ENCODE data around the gene SUCNR1. TPM values are rescaled to one million over a fixed set of nuclear protein-coding genes. Genes with fewer than 3 reads are reported as not detected.
"Not testable (repeated sequence)": the region's sequence is repeated elsewhere in the genome, so short reads cannot be mapped to it uniquely, and the experiment has no call there.

SUCNR1 gene
- not detected for total RNA-seq

DNA sequence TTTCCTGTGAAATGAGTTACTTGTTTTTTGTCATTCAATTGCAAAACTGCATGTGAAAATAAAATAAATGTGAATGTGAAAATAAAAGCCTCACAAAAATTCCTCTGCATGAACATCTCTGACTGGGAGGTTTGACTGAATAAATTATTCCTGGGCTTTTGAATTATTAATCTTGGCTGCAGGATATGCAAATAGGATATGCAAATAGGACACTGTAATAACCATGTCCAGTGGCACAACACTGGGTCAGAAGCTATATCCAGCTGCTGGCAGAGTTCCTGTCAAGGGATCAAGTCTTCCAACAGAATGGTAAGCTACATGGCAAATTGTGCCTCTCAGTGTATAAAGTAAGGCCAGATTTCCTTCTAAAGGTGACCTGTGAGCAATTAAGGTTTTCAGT lies at the start of gene SUCNR1:
SUCNR1 (plus strand) TSS at position 246 of the 400 bp plus-strand sequence. CDS start 6,250 bp downstream, outside the sequence.
- CTCF ChIA-PET, result no interaction called here
- no peaks in the 10 kb centered on the region for H3K9me3 Mint-ChIP-seq

GRCh38 chr3:151827816-151828215 lies 45.6 kb upstream of the SUCNR1 start:
- ChIA-PET CTCF (no interaction called here), POLR2A (no interaction called here)
- H3K36me3 Mint-ChIP-seq (ENCODE audit: low read depth), result no peaks in the 10 kb centered on the region

More for the DNA sequence above, at the start of gene SUCNR1:
- no peaks in the 10 kb centered on the region for H3K36me3 Mint-ChIP-seq (ENCODE audit: low read depth)
- no peak within 1 kb of the TSS for H3K4me3 Mint-ChIP-seq
- no peak within 1 kb of the TSS for H3K27ac Mint-ChIP-seq
- H3K4me1 Mint-ChIP-seq, result peaks cover 12% of the 10 kb centered on the region
- peaks cover 2% of the 10 kb centered on the region for H3K27me3 Mint-ChIP-seq
- DNase-seq, result no peak
- POLR2A ChIA-PET, result no interaction called here

GRCh38 chr3:151835751-151836525 lies 37.5 kb upstream of the SUCNR1 start:
- H3K27ac Mint-ChIP-seq, result no peak overlapping the region
- no peaks in the 10 kb centered on the region for H3K9me3 Mint-ChIP-seq
- POLR2A ChIA-PET, result no interaction called here
- H3K4me1 Mint-ChIP-seq, result peaks cover 2% of the 10 kb centered on the region
- H3K27me3 Mint-ChIP-seq, result peaks cover 42% of the 10 kb centered on the region
- CTCF ChIA-PET, result interaction anchor here (0.9 kb wide), 1 partner anchor 552 kb away, joined by 3 read pairs; no protein-coding TSS in a partner anchor
- H3K4me3 Mint-ChIP-seq, result no peak overlapping the region
- DNase-seq, result no peak
- no peaks in the 10 kb centered on the region for H3K36me3 Mint-ChIP-seq (ENCODE audit: low read depth)

More at GRCh38 chr3:151827816-151828215, 45.6 kb upstream of the SUCNR1 start:
- no peak overlapping the region for H3K4me3 Mint-ChIP-seq
- no peaks in the 10 kb centered on the region for H3K9me3 Mint-ChIP-seq
- H3K27ac Mint-ChIP-seq, result no peak overlapping the region
- H3K27me3 Mint-ChIP-seq, result peaks cover 32% of the 10 kb centered on the region
- DNase-seq, result no peak
- H3K4me1 Mint-ChIP-seq, result no peaks in the 10 kb centered on the region

DNA sequence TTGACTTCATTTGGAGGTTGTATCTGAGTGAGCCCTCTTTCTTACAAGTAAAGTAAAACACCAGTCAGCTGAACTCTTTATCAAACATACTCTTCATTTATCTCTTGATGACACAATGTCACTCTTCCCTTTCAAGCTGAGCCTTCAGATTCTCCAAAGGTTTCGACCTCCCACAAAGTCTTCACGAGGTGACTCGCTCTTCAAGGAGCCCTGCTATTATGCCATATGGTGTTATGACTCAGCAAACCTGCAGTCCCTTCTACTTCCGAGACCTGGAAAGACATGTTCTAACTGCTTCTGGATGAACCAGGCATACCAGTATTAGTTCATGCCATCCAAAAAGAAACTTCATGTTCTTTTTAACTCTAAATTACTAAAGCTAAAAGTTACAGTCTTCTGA lies 36.4 kb upstream of the SUCNR1 start:
- ChIA-PET CTCF (interaction anchor here (0.9 to 3.0 kb wide), 4 partner anchors 82 to 669 kb away, joined by 3 to 10 read pairs (median 4); no protein-coding TSS in a partner anchor), POLR2A (no interaction called here)
- no peak for DNase-seq
- peaks cover 34% of the 10 kb centered on the region for H3K27me3 Mint-ChIP-seq
- H3K36me3 Mint-ChIP-seq (ENCODE audit: low read depth), result no peaks in the 10 kb centered on the region
- H3K4me1 Mint-ChIP-seq, result peaks cover 2% of the 10 kb centered on the region
- H3K4me3 Mint-ChIP-seq, result no peak overlapping the region
- H3K9me3 Mint-ChIP-seq, result no peaks in the 10 kb centered on the region
- no peak overlapping the region for H3K27ac Mint-ChIP-seq

DNA sequence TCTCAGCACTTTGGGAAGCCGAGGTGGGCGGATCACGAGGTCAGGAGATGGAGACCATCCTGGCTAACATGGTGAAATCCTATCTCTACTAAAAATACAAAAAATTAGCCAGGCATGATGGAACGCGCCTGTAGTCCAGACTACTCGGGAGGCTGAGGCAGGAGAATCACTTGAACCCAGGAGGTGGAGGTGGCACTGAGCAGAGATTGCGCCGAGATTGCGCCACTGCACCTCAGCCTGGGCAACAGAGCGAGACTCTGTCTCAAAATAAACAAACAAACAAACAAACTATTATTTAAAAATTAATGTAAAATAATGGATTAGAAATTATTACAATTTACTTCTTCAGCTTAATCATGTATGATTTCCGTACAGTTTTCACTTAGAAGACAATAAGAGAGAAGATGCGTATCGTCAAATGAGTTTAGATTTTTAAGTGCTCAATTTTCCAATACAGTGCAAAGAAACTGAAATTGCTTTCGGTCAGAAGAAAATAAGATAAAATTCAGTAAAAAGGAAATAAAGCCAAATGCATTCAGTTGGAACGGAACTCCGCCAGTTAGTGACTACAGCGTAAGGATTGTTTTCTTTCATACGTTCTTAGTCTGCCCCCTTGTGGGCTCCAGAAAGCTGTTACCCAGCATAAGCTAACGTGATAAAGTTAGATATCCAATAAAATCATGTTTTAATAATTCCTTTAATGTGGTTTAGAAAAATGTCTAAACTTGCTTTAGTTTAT lies 34.7 kb upstream of the SUCNR1 start:
- ChIA-PET POLR2A (no interaction called here), CTCF (interaction anchor here (0.7 to 3.0 kb wide), 15 partner anchors 10 to 682 kb away, joined by 3 to 11 read pairs (median 3); no protein-coding TSS in a partner anchor)
- Mint-ChIP-seq H3K9me3 (no peaks in the 10 kb centered on the region), H3K36me3 (ENCODE audit: low read depth) (no peaks in the 10 kb centered on the region), H3K27me3 (peaks cover 26% of the 10 kb centered on the region), H3K27ac (no peak overlapping the region), H3K4me1 (peaks cover 2% of the 10 kb centered on the region), H3K4me3 (no peak overlapping the region)
- DNase-seq, result peak; percentile 33

DNA sequence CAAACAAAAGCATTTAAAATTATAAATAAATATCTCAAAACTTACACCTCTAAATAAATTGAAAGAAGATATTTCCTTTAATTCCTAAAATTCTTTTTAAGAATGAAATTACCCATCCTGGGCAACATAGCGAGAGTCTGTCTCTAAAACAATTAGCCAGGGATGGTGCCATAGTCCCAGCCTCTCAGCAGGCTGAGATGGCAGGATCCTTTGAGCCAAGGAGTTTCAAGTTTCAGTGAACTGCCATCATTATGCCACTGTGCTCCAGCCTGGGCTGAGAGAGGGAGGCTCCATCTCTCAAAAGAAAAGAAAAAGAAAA lies 34.2 kb upstream of the SUCNR1 start:
- no peak for DNase-seq
- ChIA-PET CTCF (interaction anchor here (0.7 to 3.0 kb wide), 14 partner anchors 9 to 683 kb away, joined by 3 to 11 read pairs (median 4); no protein-coding TSS in a partner anchor), POLR2A (no interaction called here)
- Mint-ChIP-seq H3K36me3 (ENCODE audit: low read depth) (no peaks in the 10 kb centered on the region), H3K4me1 (peaks cover 2% of the 10 kb centered on the region), H3K27me3 (peaks cover 22% of the 10 kb centered on the region), H3K27ac (no peak overlapping the region), H3K4me3 (no peak overlapping the region), H3K9me3 (no peaks in the 10 kb centered on the region)

- ChIA-PET POLR2A (no interaction called here), CTCF (interaction anchor here (0.6 kb wide), 1 partner anchor 391 kb away, joined by 4 read pairs; no protein-coding TSS in a partner anchor)
- Mint-ChIP-seq H3K4me3 (no peak overlapping the region), H3K4me1 (peaks cover 2% of the 10 kb centered on the region), H3K9me3 (no peaks in the 10 kb centered on the region), H3K27ac (no peak overlapping the region), H3K27me3 (peaks cover 21% of the 10 kb centered on the region), H3K36me3 (ENCODE audit: low read depth) (no peaks in the 10 kb centered on the region)
- no peak for DNase-seq
These were observed 31.6 kb upstream of the SUCNR1 start for GRCh38 chr3:151841801-151842200.

DNA sequence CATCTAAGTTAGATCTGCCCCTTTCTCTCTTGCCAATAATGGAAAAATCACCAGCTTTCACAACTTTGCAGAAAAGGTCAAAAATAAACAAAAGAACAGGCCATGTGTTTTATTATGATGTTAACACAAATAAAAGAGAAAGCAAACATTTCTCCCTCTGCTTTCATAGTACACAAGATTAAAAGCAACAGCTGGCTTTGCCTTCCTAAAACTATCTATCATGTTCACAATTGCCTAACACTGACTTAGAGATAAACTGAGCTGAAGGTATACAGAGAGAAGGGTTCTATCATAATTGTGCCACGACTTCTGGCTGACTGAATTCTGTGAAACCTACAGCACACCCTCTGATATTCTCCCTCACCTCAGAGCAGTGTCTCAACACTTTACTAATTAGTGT lies 30.2 kb upstream of the SUCNR1 start:
- ChIA-PET POLR2A (no interaction called here), CTCF (no interaction called here)
- no peak overlapping the region for H3K27ac Mint-ChIP-seq

DNA sequence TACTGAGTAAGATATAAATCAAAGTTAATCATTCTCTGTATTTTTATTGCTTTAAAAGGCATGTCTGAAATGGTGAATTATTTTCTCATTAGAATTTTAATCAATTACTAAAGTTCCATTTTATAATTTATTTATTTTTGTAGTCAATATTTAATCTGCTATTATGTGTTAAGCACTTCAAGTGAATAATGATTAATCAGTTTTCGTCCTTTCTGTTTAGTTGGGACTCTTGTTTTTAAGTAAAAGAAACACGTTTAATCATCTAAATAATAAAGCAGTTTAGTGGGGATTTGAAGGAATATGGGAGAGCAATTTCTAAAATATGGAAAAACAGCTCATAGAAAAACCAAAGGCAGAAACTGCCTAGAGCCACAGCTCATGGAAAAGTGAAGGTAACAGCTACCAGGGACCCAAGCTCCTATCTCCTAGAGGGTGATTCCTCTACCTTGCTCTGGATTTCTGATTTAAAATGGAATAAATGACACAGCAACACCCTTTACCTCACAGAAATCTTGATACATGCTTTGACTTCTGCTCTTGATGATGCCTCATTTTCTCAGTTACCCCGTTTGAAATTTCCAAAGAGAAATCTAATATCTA lies 28.0 kb upstream of the SUCNR1 start:
- Mint-ChIP-seq H3K27ac (no peak overlapping the region), H3K4me3 (no peak overlapping the region), H3K27me3 (peaks cover 30% of the 10 kb centered on the region), H3K36me3 (ENCODE audit: low read depth) (no peaks in the 10 kb centered on the region), H3K4me1 (no peaks in the 10 kb centered on the region), H3K9me3 (peaks cover 2% of the 10 kb centered on the region)
- no peak for DNase-seq
- ChIA-PET CTCF (no interaction called here), POLR2A (no interaction called here)

More for the DNA sequence above, 30.2 kb upstream of the SUCNR1 start:
- no peaks in the 10 kb centered on the region for H3K9me3 Mint-ChIP-seq
- no peak for DNase-seq
- H3K36me3 Mint-ChIP-seq (ENCODE audit: low read depth), result no peaks in the 10 kb centered on the region
- H3K4me1 Mint-ChIP-seq, result no peaks in the 10 kb centered on the region
- peaks cover 27% of the 10 kb centered on the region for H3K27me3 Mint-ChIP-seq
- no peak overlapping the region for H3K4me3 Mint-ChIP-seq

DNA sequence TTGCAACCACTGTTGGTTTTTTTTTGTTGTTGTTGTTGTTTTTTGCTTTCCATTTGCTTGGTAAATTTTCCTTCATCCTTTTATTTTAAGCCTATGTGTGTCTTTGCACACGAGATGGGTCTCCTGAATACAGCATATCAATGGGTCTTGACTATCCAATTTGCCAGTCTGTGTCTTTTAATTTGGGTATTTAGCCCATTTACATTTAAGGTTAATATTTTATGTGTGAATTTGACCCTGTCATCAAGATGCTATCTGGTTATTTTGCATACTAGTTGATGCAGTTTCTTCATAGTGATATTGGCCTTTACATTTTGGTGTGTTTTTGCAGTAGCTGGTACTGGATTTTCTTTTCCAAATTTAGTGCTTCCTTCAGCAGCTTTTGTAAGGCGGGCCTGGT lies 23.4 kb upstream of the SUCNR1 start:
- H3K4me3 Mint-ChIP-seq; POLR2A ChIA-PET; H3K4me1 Mint-ChIP-seq; H3K27ac Mint-ChIP-seq; CTCF ChIA-PET; H3K36me3 Mint-ChIP-seq (ENCODE audit: low read depth); DNase-seq; H3K9me3 Mint-ChIP-seq: not testable (repeated sequence)
- H3K27me3 Mint-ChIP-seq, result peaks cover 22% of the 10 kb centered on the region

DNA sequence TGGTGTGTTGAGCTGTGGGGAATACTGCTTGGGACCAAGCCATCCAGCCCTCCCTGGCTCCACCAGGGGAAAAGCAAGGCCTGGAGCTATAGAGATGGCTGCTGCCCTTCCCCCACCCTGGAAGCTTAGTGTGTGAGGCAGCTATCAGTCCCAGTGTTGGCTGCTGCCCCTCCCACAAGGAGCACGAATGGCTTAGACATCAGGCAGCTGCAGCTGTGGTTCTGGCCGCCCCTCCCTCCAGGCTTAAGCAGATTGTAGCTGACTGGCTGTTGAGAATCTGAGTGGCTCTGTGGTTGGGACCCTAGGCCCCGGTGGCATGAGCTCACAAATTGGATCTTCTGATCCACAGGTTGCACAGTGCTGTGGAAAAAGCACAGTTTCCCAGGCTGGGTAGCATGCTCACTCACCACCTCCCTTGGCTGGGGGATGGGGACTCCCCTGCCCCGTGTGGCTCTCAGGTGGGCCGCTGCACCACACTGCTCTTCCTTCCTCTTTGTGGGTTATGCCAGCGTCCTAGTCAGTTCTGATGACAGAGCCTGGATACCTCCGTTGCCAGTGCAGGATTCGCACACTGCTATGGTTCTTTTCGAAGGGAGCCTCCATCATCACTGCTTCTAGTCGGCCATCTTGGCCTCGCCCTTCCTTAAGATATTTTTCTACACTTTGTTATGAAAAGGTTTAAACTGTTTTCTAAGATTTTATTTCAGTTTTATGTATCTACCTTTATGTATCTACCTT lies 21.2 kb upstream of the SUCNR1 start:
- ChIA-PET POLR2A (no interaction called here), CTCF (no interaction called here)
- no peak for DNase-seq
- H3K27me3 Mint-ChIP-seq, result peaks cover 14% of the 10 kb centered on the region
- H3K4me3 Mint-ChIP-seq, result no peak overlapping the region
- H3K9me3 Mint-ChIP-seq, result peaks cover 8% of the 10 kb centered on the region
- H3K4me1 Mint-ChIP-seq, result no peaks in the 10 kb centered on the region
- H3K36me3 Mint-ChIP-seq (ENCODE audit: low read depth), result no peaks in the 10 kb centered on the region
- no peak overlapping the region for H3K27ac Mint-ChIP-seq

GRCh38 chr3:151856118-151856517 lies 17.3 kb upstream of the SUCNR1 start:
- H3K9me3 Mint-ChIP-seq, result no peaks in the 10 kb centered on the region
- DNase-seq, result no peak
- H3K4me3 Mint-ChIP-seq, result no peak overlapping the region
- no peak overlapping the region for H3K27ac Mint-ChIP-seq
- H3K36me3 Mint-ChIP-seq (ENCODE audit: low read depth), result no peaks in the 10 kb centered on the region
- ChIA-PET CTCF (no interaction called here), POLR2A (no interaction called here)
- H3K4me1 Mint-ChIP-seq, result no peaks in the 10 kb centered on the region
- peaks cover 6% of the 10 kb centered on the region for H3K27me3 Mint-ChIP-seq

DNA sequence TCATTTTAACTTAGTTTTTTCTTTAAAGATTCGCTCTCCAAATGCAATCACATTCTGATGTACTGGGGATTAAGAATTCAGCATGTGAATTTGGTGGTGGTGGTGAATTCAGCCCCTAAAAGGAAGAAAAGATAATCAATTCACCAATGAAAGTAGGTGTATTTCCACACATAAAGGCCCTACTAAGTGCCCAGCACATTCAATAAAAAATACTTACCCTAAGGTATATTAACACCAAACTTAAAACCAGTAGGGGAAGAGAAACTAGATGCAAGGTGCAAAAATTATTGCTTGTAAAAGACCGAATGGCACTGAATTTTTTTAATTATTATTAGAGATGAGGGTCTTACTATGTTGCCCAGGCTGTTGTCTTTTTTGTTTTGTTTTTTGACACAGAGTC lies 16.8 kb upstream of the SUCNR1 start:
- CTCF ChIA-PET, result no interaction called here
- DNase-seq, result no peak
- POLR2A ChIA-PET, result no interaction called here
- Mint-ChIP-seq H3K27me3 (peaks cover 5% of the 10 kb centered on the region), H3K9me3 (no peaks in the 10 kb centered on the region), H3K4me3 (no peak overlapping the region), H3K27ac (no peak overlapping the region), H3K4me1 (no peaks in the 10 kb centered on the region), H3K36me3 (ENCODE audit: low read depth) (no peaks in the 10 kb centered on the region)

Measured in activated CD4-positive, alpha-beta memory T cell treated with anti-CD3 and anti-CD28 coated beads, Interleukin-2, amount 10 ng/mL, durations not matched to agents 7 days and 5 days (primary cell).